Upper lobe of right lung (tissue), 1 donor: Measurements from ENCODE around the gene FEN1. TPM values are rescaled to one million over a fixed set of nuclear protein-coding genes. Genes with fewer than 3 reads are reported as not detected.

Experiments
- ATAC-seq: fragments of 200-7000 bp; cut with Tn5 transposase; one replicate; pipeline ENCODE4 v1.9.1; 2020; ENCODE audit warnings: mild to moderate bottlenecking, moderate library complexity
- DNase-seq: peaks from one replicate; pipeline ENCODE4 v3.0.0-alpha.2; 2020
- H3K27ac ChIP-seq: fragments of 200-600 bp; one replicate; pipeline ENCODE4 v1.8.0; 2022
- H3K27me3 ChIP-seq: fragments of 200-600 bp; one replicate; pipeline ENCODE4 v1.8.0; 2022; ENCODE audit warnings: mild to moderate bottlenecking
- H3K36me3 ChIP-seq: fragments of 200-600 bp; one replicate; pipeline ENCODE4 v1.8.0; 2022
- H3K4me1 ChIP-seq: fragments of 200-600 bp; one replicate; pipeline ENCODE4 v1.8.0; 2022
- H3K4me3 ChIP-seq: fragments of 200-600 bp; one replicate; pipeline ENCODE4 v1.8.0; 2022; ENCODE audit warnings: mild to moderate bottlenecking
- H3K9me3 ChIP-seq: fragments of 200-600 bp; one replicate; pipeline ENCODE4 v1.8.0; 2022
- CTCF ChIP-seq: fragments of 200-600 bp; IDR thresholded peaks from one replicate; pipeline ENCODE4 v1.8.0; 2022; ENCODE audit warnings: antibody characterized with exemption
- intact Hi-C: fragments of 100-400 bp; cut with DNase I; formaldehyde crosslinking; loops from one replicate; pipeline ENCODE4 v1.11.0; 2022
- long read RNA-seq: library from polyadenylated mRNA; unstranded; transcript quantifications from one replicate; pipeline ENCODE4 v2.0.0, GENCODE V29; 2021
- total RNA-seq: library from RNA; stranded (reverse); fragmentation: NEBNext Ultra II Directional; extraction: Animal tissue kit (Norgen Biotek cat#: 25700); gene quantifications from one replicate; pipeline ENCODE4 v1.2.1, GENCODE V29; 2021
- donor health status: DM: no; HTN: yes; CAD: no; lungs with severe emphysema.

FEN1 gene
- 4.9 TPM for total RNA-seq
- long read RNA-seq, transcript FEN1-201 (2 exons, 2,296 nt) = major isoform, 18 of 18 reads
- long read RNA-seq, partial matches to known transcripts = 0 of 18 reads
- long read RNA-seq, other reads (novel, unspliced or antisense) = 0 of 18 reads

- no peaks in the 10 kb centered on the region for H3K27me3 ChIP-seq
- ATAC-seq (peak; percentile 91), DNase-seq (peak; percentile 96)
- no peaks in the 10 kb centered on the region for H3K9me3 ChIP-seq
- intact Hi-C loops = loop anchor here (10.0 kb wide), 1 partner anchor 322 kb away; no protein-coding TSS in a partner anchor
- H3K4me3 ChIP-seq = peak within 1 kb of the TSS; percentile 85
- H3K27ac ChIP-seq = peak within 1 kb of the TSS; percentile 99
- peaks cover 33% of the 10 kb centered on the region for H3K36me3 ChIP-seq
- TF ChIP-seq CTCF = no peak
- H3K4me1 ChIP-seq = peaks cover 18% of the 10 kb centered on the region
Observed at GRCh38 chr11:61792310-61793082, at the start of gene FEN1, which contains the start of gene TMEM258. Gene FEN1, plus strand, starts transcription at chr11:61792911. Its CDS starts 2,451 bp downstream, at chr11:61795362. Gene TMEM258, minus strand, starts transcription at chr11:61792599. Its CDS starts 41 bp downstream, at chr11:61792558.

- Histone ChIP-seq H3K36me3 (no peaks in the 10 kb centered on the region), H3K4me3 (no peak overlapping the region), H3K27ac (no peak overlapping the region), H3K27me3 (no peaks in the 10 kb centered on the region), H3K4me1 (no peaks in the 10 kb centered on the region), H3K9me3 (no peaks in the 10 kb centered on the region)
- no peak for TF ChIP-seq CTCF
- ATAC-seq (no peak), DNase-seq (no peak)
- intact Hi-C loops = no loop called here
Observed at GRCh38 chr11:61743486-61744095, 49.1 kb upstream of the FEN1 start.

GRCh38 chr11:61744181-61744580 is 48.5 kb upstream of the FEN1 start:
- Histone ChIP-seq H3K27ac (no peak overlapping the region), H3K4me1 (no peaks in the 10 kb centered on the region), H3K4me3 (no peak overlapping the region), H3K27me3 (no peaks in the 10 kb centered on the region), H3K36me3 (no peaks in the 10 kb centered on the region), H3K9me3 (no peaks in the 10 kb centered on the region)
- DNase-seq = no peak
- no peak for ATAC-seq
- intact Hi-C loops = no loop called here
- no peak for TF ChIP-seq CTCF

GRCh38 chr11:61744609-61745156 is 48.0 kb upstream of the FEN1 start:
- no peaks in the 10 kb centered on the region for H3K9me3 ChIP-seq
- H3K27me3 ChIP-seq = no peaks in the 10 kb centered on the region
- intact Hi-C loops = no loop called here
- DNase-seq = no peak
- no peaks in the 10 kb centered on the region for H3K36me3 ChIP-seq
- no peak overlapping the region for H3K27ac ChIP-seq
- no peak for ATAC-seq
- TF ChIP-seq CTCF = no peak
- H3K4me3 ChIP-seq = no peak overlapping the region
- H3K4me1 ChIP-seq = no peaks in the 10 kb centered on the region

- no peak for TF ChIP-seq CTCF
- Histone ChIP-seq H3K9me3 (no peaks in the 10 kb centered on the region), H3K4me3 (no peak overlapping the region), H3K36me3 (no peaks in the 10 kb centered on the region), H3K4me1 (no peaks in the 10 kb centered on the region), H3K27me3 (no peaks in the 10 kb centered on the region), H3K27ac (no peak overlapping the region)
- ATAC-seq (no peak), DNase-seq (no peak)
- intact Hi-C loops = no loop called here
Observed at GRCh38 chr11:61745781-61746441, 46.8 kb upstream of the FEN1 start.
